NCI-H1417 (cell line): ENCODE measurements around the gene PFAS.
"Not testable (repeated sequence)": the region's sequence is repeated elsewhere in the genome, so short reads cannot be mapped to it uniquely, and the experiment has no call there.

Experiments used
- DNase-seq, 3 experiments: peaks; one replicate each; lab custom pipeline; 2025; lab: John Stamatoyannopoulos, UW

Gene PFAS

DNA sequence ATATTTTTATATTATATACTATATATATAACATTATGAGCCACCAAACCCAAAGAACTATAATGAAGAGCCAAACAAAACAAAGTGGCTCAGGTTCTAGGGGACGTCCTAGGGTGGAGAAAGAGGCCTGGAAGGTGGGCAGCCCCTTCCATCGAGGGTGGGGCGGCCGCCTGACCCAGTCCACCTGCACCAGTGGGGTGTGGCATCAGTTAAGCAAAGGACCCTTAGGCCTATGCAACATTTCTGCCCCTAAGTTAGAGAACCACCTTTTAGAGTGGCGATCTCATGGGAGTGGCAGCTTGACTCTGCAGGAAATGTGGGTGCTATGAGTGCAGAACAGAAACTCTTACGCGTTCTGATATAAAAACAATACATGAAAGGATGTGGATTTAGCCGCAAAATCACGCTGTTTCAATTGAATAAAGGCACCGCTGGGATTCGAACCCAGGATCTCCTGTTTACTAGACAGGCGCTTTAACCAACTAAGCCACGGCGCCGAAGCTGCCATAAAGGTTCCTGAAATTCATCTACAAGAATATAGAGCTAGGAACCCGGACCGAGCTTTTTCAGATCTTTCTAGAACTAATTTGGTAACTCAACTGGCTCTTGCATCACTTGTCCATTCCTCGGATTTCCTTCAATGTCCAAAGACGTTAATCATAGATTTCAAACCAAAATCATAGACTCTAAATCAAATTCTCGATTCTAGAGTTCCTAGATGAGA, 23.1 kb upstream of the PFAS start:
- DNase-seq, result peak in 2 of 3 experiments; percentile 3 to 34

- peak in 1 of 3 experiments; percentile 42 for DNase-seq
These were observed 22.4 kb upstream of the PFAS start for GRCh38 chr17:8226536-8227237.

- no peak for DNase-seq
These were observed 21.9 kb upstream of the PFAS start for GRCh38 chr17:8227238-8227581.

DNA sequence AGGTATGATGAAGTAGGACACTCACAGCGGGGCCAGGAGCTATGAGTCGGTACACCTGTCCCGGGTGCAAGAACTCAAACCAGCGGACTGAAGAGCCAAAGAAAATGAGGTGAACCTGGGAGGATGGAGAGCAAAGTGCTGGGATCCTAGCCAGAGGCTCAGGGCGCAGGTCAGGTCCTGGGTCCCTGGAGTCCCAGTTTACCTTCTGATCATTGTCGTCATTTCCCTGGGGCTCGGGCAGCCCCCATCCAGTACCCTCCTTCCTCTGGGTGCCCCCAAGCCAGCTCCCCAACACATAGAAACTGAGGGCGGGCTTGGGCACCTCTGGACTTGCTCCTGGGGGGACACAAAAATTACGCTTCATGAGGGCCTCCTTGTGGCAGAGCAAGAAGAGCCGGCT, 17.4 kb upstream of the PFAS start:
- DNase-seq, result no peak

GRCh38 chr17:8234361-8235270, 14.5 kb upstream of the PFAS start:
- no peak for DNase-seq

DNA sequence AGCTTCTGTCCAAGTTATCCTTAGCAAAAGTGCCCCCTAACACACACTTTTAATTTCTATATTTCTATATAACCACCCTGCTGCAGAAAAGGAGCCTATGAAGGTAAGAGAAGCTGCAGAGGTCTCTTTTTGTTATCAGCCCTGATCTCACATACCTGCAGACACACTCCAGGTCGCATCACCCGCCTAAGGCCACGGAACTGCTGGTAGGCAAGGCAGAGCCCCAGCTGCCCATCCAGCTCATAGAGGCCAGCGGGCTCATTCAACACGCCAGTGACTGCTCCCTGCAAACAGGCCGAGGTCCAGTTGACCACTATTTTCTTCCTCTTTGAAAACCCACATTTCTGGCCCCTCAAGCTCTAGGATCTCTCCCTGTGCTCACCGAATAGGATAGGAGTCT, 13.4 kb upstream of the PFAS start:
- DNase-seq, result no peak

DNA sequence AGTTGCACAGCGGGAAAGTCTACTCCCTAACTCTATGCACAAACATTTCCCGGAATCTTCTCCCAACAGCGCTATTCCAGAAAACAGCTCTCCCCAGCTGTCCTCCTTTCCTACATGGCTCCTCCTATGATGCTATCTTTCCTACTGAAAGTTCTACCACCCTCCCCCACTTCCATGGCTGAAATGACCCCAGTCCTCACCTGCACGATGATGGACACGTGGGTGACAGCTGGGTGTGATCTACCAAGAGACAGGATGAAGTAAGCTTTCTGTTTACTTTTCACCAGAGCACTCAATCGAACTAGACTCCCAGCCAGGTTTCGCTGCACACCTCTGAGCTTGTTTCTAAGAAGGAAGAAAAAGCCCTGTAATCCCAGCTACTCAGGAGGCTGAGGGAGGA, 11.9 kb upstream of the PFAS start:
- DNase-seq, result peak; percentile 25 to 70 (median 61)

DNA sequence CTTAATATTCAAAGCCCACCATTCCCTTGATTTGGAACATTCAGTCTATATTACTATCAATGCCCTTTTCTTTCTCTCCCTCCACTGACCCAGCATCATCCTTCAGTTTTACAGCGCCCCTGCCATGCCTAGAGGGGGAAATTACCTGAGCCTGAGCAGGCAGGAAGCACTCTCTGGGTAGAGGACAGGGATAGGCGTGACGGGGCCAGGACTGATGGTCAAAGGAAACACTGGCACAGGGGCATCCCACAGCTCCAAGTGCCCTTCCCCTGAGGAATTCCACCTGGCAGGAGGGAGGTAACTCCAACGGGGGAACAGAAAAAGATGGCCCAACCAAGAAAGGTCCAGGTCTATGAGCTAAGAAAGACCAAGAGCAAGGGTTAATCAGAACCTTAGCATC, 11.2 kb upstream of the PFAS start:
- no peak for DNase-seq

DNA sequence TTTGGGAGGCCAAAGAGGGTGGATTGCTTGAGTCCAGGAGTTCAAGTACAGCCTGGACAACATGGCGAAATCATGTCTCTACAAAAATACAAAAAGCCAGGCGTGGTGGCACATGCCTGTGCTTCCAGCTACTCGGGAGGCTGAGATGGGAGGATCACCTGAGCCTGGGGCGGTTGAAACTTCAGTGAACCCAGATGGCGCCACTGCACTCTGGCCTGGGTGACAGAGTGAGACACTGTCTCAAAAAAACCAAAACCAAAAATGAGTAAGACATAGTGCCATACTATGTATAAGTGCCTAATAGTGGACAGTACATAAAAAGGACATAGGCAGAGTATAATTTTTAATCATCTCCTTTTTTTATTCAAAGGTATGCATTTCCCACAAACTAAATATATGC, 5.3 kb upstream of the PFAS start:
- no peak for DNase-seq

DNA sequence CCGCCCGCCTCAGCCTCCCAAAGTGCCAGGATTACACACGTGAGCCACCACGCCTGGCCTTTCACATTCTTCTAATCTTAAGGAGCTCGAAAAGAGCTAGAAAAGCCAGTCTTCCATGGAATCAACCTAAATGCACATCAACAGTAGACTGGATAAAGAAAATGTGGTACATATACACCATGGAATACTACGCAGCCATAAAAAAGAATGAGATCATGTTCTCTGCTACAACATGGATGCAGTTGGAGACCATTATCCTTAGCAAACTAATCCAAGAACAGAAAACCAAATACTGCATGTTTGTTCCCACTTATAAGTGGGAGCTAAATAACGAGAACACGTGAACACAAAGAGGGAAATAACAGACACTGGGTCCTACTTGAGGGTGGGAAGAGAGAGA, 4.3 kb upstream of the PFAS start:
- no peak for DNase-seq

- DNase-seq, result no peak
These were observed 772 bp downstream of the PFAS start for GRCh38 chr17:8249621-8250500.

GRCh38 chr17:8251411-8251810, 2.3 kb downstream of the PFAS start:
- not testable (repeated sequence) for DNase-seq

GRCh38 chr17:8253801-8254200, 4.7 kb downstream of the PFAS start:
- no peak for DNase-seq

- no peak for DNase-seq
These were observed 5.8 kb downstream of the PFAS start for GRCh38 chr17:8254881-8255280.

GRCh38 chr17:8255499-8255898, 6.4 kb downstream of the PFAS start:
- no peak for DNase-seq

- no peak for DNase-seq
These were observed 7.2 kb downstream of the PFAS start for GRCh38 chr17:8256291-8256690.

- no peak for DNase-seq
These were observed 7.6 kb downstream of the PFAS start for GRCh38 chr17:8256691-8257090.

GRCh38 chr17:8257801-8258200, 8.7 kb downstream of the PFAS start:
- no peak for DNase-seq

DNA sequence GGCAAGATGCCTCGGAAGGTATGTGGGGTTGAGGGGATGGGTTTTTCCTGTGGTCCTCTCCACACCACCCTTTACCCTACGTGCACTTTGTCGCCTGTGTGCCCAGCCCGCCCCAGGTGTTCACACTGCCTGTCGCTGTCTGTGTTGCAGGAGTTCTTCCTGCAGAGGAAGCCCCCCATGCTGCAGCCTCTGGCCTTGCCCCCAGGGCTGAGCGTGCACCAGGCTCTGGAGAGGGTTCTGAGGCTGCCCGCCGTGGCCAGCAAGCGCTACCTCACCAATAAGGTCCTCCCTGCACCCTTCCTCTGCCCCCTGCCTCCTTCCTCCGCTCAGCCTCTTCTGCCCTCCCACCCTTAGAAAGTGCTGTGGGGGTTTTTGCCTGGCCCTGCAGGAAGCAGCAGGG, 15.2 kb downstream of the PFAS start:
- DNase-seq, result no peak

DNA sequence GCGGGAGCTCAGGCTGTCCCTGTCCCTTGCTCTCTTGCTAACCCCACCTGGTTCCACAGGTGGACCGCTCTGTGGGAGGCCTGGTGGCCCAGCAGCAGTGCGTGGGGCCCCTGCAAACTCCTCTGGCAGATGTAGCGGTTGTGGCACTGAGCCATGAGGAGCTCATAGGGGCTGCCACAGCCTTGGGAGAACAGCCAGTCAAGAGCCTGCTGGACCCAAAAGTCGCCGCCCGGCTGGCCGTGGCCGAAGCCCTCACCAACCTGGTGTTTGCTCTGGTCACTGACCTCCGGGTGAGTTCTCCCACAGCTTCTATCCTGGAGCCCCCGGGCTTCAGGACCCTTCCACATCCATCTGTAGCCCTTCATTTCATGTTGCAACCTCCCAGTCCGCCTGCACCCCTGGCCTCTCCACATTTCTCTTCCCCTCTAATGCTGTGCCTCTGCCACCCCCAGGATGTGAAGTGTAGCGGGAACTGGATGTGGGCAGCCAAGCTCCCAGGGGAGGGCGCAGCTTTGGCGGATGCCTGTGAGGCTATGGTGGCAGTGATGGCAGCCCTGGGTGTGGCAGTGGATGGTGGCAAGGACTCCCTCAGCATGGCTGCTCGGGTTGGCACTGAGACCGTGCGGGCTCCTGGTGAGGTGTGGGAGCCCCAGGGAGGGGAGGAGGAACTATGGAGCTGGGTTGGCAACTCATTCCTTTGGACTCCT, 15.9 kb downstream of the PFAS start:
- no peak for DNase-seq
